Spleen (tissue), 7 donors: ENCODE data around the gene STRIP2.

Experiments used
- CTCF ChIP-seq, 11 experiments: fragments of 200-600 bp in 7 of 11; fragments of 450-650 bp in 4 of 11; sonication (generic) in 4 of 11; IDR thresholded peaks in 8 of 11; conservative IDR thresholded peaks in 3 of 11; 1 replicate in 7 of 11; 2 replicates in 4 of 11; pipeline versions ENCODE4 v1.4.0 to v1.8.0; 2016 to 2021; ENCODE audit warnings: antibody characterized with exemption in 11 of 11, inconsistent platforms in 4 of 11, mild to moderate bottlenecking in 1 of 11
- POLR2A ChIP-seq, 3 donors: fragments of 450-650 bp; IDR thresholded peaks; one replicate each; pipeline ENCODE4 v1.5.1; 2017; ENCODE audit warnings: antibody characterized with exemption in 3 of 3, mild to moderate bottlenecking in 1 of 3
- donor health status: DM: no; HTN: no; CAD: no; lungs with moderate emphysema.
- donor health status: DM: no; HTN: no; CAD: no.
- donor health status: DM: no; HTN: no; CAD: no.

- no peak for TF ChIP-seq CTCF (IDR thresholded peaks at IDR 0.05 in 8 of 11, conservative IDR thresholded peaks at IDR 0.05 in 3 of 11)
- no peak for TF ChIP-seq POLR2A (IDR thresholded peaks at IDR 0.05)
These were observed 20.0 kb downstream of the STRIP2 start for GRCh38 chr7:129454249-129454551.
